ENCODE measurements around the gene GNG7.

GNG7 gene

DNA sequence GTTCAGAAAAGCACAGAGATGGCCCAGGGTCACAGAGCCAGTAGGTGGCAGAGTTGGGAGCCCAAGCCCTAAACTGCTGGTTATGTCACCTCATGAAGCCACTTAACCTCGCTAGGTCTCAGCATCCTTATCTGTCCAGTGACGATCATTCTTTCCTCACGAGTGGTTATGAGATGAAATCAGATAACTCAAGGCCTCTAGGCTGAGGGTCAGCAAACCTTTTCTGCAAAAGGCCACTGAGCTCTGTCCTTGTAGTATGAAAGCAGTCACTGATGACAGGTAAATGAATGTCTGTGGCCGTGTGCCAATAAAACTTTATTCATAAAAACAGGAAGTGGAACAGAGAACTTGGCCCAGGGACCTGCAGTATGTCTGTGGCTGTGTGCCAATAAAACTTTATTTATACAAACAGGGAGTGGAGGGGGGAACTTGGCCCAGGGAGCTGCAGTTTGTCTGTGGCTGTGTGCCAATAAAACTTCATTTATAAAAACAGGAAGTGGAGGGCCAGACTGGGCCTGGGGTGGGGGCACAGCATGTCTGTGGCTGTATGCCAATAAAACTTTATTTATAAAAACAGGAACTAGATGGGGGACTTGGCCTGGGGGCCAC lies 71.2 kb downstream of the GNG7 start:
- H3K4me3 ChIP-seq (ENCODE audit: low read depth, low read length): no peak overlapping the region
- TF ChIP-seq, protein P1, sequence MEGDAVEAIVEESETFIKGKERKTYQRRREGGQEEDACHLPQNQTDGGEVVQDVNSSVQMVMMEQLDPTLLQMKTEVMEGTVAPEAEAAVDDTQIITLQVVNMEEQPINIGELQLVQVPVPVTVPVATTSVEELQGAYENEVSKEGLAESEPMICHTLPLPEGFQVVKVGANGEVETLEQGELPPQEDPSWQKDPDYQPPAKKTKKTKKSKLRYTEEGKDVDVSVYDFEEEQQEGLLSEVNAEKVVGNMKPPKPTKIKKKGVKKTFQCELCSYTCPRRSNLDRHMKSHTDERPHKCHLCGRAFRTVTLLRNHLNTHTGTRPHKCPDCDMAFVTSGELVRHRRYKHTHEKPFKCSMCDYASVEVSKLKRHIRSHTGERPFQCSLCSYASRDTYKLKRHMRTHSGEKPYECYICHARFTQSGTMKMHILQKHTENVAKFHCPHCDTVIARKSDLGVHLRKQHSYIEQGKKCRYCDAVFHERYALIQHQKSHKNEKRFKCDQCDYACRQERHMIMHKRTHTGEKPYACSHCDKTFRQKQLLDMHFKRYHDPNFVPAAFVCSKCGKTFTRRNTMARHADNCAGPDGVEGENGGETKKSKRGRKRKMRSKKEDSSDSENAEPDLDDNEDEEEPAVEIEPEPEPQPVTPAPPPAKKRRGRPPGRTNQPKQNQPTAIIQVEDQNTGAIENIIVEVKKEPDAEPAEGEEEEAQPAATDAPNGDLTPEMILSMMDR (IDR thresholded peaks at IDR 0.05; ENCODE audit: borderline replicate concordance, insufficient read depth, low read depth, low read length): no peak

DNA sequence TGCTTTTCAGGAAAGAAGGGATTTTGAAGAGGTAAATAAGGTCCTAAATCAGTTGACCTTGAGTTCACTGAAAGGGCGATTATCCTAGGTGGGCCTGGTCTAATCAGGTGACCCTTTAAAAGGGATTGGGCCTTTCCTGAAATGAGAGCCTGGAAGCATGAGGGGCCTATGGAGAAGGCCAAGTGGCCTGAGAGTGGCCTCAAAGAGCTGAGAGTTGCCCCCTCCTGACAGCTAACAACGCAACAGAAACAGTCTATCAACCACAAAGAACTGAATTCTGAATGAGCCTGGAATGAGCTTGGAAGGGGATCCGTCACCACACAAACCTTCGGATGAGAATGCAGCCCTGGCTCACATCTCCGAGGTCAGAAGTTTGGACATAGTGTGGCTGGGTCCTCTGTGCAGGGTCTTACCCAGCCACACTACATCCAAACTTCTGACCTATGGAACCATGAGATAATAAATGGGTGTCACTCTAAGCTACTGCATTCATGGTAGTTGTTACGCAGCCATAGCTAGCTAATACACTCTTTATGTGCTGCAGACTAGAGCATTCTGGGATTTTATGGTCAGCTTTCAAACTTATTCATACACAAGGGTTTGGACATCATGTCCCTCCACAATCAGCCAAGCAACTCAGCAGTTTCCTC lies 72.0 kb downstream of the GNG7 start:
- H3K4me3 ChIP-seq (ENCODE audit: low read depth, low read length): no peak overlapping the region
- TF ChIP-seq, protein P1 (IDR thresholded peaks at IDR 0.05; ENCODE audit: borderline replicate concordance, insufficient read depth, low read depth, low read length): no peak

DNA sequence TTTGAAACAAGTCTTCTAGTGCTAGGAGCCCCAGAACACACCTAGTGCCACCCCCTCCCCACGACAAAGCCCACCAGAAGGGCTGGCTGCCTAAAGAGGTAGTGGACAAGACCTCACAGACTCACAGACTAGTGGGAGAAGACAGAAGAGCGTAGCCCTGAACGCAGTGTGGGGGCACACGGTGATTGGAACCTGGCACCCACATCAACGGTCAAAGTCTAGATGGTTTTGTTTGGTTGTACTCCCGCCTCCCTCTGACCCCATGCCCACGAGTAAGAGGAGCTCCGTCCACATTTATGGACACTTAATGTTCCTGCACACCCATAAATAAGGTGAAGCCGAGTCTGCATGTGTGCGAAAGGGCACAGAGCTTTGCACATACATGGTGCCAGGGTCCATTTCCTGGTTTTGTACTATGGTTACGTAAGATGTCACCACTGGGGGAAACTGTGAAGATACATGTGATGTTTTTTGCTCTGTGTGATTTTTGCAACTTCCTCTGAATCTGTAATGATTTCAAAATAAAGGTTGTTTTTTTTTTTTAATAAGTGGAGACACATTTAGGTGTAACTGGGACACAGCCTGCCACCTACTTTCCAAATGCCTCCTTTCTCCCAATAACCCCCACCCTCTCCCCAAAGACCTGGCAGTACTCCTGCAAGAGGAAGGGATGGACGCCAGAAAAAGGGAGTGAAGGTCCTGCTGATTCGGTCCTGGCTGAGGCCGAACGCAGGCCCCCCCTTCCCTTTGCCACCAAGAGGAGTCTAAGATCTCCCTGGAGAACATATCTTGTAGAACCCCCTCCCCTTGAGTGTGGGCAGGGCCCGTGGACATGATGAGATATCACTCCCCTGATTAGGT lies 72.8 kb downstream of the GNG7 start:
- TF ChIP-seq, protein P1 (IDR thresholded peaks at IDR 0.05; ENCODE audit: borderline replicate concordance, insufficient read depth, low read depth, low read length): no peak
- no peak overlapping the region for H3K4me3 ChIP-seq (ENCODE audit: low read depth, low read length)

DNA sequence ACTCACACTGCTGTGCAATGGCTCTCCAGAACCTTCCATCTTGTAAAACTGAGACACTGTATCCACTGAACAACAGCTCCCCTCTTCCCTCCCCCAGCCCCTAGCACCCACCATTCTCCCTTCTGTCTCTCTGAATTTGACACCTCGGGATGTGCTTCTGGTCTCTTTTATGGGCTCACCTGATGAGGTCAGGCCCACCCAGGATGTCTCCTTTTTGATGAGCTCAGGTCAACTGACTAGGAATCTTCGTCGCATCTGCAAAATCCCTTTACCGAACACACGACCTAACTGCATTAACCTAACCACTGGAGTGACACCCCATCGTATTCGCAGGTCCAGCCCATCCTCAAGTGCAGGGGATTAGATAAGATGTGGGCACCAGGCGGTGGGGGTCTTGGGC lies 73.9 kb downstream of the GNG7 start:
- TF ChIP-seq, protein P1 (IDR thresholded peaks at IDR 0.05; ENCODE audit: borderline replicate concordance, insufficient read depth, low read depth, low read length): no peak
- no peak overlapping the region for H3K4me3 ChIP-seq (ENCODE audit: low read depth, low read length)

DNA sequence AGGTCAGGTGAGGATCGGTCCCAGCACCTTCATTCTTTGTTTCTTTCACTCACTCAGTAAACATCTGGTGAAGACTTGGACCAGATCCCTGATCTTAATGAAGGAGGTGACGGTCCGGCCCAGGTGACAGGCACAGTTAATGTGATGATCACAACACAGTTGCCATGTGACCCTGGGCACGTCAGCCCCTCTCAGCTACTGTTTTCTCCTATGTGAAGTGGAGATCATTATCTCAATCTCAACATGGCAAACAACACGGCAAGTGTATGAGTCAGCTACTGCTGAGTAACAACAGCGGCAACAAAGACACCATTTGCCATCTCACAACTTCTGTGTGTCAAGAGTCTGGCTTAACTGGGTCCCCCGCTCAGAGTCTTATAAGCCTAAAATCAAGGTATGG lies 74.6 kb downstream of the GNG7 start:
- H3K4me3 ChIP-seq (ENCODE audit: low read depth, low read length): no peak overlapping the region

DNA sequence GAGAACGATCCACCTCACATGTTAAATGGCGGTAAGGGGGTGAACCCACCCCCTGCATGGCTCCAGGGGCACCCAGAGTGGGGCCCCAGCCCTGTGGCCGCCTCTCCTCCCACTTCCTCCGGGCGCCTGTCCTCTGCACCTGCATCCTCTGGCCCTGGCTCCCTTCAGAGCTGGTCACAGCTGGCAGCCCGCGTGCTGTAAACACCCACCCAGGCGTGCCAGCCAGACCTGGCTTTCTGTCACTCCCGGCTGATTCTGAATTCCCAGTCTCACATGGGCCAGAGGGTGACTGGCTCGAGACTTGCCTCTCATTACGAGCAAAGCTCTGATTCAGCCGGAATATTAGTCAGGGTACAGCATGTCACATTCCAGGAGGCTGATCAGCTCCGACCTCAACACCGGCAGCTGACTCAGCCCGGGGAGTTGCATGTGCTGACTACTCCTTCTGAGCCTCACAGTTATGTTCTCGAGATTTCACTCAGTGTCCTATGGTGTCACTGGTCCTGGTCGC lies 75.1 kb downstream of the GNG7 start:
- TF ChIP-seq, protein P1 (IDR thresholded peaks at IDR 0.05; ENCODE audit: borderline replicate concordance, insufficient read depth, low read depth, low read length): no peak
- no peak overlapping the region for H3K4me3 ChIP-seq (ENCODE audit: low read depth, low read length)

More for the DNA sequence above, 74.6 kb downstream of the GNG7 start:
- TF ChIP-seq, protein P1 (IDR thresholded peaks at IDR 0.05; ENCODE audit: borderline replicate concordance, insufficient read depth, low read depth, low read length): no peak
